HG03342 (cell line): ENCODE measurements around the gene CD86.

Experiments
- ATAC-seq: cut with Tn5 transposase; IDR thresholded peaks from one replicate; pipeline ENCODE4 v1.9.1; 2021; ENCODE audit warnings: mild to moderate bottlenecking, moderate library complexity; ENCODE audit not compliant: unreplicated experiment

Gene CD86

DNA sequence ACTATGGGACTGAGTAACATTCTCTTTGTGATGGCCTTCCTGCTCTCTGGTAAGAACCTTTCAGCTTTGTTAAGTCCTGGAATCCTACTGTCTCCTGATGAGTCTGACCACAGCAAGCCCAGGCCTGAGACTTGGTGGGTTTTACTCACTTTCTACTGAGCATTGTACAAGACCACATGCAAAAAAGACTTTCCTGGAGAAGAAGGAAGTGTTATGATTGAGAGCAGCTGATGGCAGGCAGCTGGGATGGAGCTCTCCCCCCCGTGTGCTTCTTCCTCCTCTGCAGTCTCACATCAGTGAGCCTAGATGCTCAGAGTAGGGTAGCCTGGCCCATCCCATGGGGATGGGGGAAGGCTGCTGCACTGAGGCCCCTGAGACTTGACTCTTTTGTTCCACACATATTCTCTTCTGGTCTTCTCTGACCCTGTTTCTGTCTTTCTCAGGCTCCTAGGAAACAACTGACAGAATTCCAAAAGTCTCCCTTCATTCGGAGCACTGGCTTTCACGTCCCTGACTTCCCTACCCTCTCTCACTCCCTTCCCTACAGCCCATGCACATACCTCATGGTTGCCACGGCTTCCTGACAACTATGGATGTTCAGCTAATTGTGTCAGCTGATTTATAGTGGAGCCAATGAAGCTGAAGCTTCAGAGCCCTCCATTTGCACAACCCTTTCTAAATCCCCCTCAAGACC is 36.6 kb downstream of the CD86 start:
- peak; percentile 49 for ATAC-seq

DNA sequence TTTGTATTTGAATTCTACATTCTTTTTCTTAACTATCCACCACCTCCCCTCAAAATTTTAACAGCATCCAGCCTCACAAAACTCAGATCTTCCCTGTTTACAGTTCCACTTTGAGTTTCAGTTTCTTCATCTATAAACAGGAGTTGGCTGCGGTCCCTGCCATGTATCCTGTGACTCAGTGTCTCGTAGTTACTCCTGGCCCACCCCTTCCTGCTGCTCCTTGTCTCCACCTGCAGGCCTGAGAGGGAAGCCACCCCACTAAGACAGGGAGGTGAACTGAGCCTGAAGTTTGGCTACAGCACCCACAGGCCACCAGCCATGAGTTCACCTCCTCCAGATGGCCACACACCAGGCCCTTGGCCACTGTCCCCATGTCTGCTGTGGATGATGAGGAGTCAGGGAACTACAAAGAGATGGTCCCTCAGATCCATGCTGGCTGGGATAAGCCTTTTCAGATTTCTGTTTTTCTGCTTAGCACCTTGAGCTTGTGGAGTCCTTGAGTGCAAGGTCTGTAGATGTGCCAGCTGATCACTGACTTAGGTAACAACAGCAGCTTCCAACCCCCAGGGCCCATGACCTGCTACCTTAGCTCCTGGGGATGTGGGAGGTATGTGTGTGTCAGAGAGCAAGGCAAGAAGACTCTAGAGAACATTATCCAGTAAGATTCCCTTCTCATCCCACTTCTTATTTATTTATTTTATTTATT is 37.5 kb downstream of the CD86 start:
- peak; percentile 38 for ATAC-seq

DNA sequence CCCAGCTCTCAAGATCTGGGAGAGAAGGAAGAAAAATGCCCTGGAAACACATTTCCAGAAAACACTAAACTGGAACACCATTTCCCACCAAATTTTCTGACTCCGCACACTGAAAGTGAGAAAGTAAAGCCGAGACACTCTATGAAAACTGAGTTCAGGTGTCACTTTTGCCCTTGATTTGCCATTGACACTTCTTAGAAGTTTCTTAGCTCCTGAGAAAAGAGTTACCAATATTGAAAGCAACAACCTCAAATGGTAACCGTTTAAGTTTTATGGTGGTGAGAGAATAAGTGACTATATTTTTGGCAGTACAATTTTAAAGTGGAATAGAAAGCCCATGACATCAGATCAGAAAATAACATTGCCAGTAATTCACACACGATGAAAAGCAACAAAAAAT is 39.0 kb downstream of the CD86 start:
- ATAC-seq: no peak

DNA sequence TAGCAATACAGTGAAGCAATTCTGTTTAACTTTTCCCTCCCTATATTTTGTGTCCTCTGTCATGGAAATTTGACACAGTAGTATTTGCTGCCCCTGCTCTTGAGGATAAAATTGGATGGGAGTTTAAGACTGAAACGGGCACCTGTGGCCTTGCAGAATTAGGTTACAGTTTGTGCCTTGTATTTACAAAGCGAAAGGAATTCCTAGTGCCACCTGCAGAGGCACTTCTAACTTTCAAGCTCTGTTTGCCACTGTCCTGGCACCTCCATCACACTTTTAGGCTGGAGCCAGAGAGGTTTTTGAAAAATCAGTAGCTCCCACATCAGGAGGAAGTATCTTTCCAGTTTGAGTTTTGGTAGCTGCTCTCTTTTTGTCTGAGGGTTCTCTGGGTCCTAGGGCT is 39.5 kb downstream of the CD86 start:
- no peak for ATAC-seq

DNA sequence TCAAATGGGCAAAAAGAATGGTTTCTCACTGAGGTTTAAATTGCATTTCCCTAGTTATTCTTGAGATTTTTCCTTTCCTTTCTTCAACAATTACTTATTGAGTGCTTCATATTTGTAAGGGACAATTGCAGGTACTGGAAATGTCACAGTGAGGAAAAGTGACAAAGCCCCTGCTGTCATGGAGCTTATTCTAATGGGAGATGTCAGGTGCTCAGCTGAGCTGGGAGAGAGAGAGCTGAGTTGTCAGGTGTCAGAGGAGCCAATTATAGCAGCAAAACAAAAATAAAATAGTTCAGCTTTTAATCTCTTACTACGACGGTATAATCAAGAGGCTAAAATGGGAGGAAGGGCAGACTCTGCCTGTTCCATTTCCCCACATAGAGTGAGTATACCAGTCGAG is 42.0 kb downstream of the CD86 start:
- ATAC-seq: no peak

DNA sequence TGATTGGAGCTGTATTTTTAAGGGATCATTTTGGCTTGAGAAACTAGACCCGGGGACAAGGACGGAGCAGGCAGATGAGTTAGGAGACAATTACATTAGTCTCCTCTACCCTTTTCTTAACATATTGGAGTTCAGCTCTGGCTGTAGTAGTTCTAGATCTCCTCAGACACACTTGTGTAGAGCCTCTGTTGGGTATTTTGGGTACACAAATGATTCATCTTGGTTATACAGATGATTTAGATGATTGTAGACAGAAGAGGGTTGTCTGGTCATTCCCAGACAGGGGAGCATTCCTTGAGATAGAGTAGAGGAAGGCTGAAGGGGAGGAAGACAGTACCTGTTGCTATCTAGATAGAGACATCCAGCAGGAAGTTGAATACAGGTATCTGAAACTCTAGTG is 43.4 kb downstream of the CD86 start:
- no peak for ATAC-seq

DNA sequence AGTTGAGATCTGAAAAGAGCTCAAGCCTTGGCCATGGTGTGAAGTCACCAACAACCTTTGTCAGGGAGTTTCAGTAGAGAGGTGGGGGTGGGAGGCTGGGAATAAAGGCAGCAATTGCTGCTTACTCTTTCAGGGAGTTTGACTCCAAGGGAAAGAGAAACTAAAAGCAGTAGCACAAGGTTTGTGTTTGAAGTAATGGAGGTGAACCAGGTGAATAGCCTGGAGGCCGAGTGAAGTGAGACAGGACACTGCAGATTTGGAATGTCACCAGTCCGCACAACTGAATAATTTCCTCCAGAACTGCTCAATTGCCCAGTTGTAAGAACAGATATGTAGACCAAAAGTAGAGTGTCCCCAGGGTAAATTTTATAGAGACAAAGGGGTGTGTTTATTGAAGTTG is 44.1 kb downstream of the CD86 start:
- no peak for ATAC-seq

DNA sequence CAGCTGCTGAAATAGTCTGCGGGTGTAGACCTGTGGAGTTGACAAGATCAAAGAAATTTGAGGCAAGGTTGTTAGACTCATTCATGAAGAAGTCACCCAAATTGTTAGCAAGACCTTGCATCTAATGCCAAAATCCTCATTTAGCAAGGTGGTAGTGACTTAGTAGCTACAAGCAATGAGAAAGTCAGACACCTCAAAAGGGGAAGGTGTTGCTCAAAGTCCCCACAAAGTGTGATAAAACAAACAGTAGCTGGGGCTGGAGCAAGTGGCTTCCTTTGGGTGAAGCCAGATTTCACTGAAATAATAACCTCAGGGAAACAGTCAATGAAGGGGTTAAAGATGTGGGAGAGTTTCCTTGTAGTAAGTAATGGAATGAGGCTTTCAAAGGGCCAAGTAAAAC is 44.9 kb downstream of the CD86 start:
- ATAC-seq: no peak

DNA sequence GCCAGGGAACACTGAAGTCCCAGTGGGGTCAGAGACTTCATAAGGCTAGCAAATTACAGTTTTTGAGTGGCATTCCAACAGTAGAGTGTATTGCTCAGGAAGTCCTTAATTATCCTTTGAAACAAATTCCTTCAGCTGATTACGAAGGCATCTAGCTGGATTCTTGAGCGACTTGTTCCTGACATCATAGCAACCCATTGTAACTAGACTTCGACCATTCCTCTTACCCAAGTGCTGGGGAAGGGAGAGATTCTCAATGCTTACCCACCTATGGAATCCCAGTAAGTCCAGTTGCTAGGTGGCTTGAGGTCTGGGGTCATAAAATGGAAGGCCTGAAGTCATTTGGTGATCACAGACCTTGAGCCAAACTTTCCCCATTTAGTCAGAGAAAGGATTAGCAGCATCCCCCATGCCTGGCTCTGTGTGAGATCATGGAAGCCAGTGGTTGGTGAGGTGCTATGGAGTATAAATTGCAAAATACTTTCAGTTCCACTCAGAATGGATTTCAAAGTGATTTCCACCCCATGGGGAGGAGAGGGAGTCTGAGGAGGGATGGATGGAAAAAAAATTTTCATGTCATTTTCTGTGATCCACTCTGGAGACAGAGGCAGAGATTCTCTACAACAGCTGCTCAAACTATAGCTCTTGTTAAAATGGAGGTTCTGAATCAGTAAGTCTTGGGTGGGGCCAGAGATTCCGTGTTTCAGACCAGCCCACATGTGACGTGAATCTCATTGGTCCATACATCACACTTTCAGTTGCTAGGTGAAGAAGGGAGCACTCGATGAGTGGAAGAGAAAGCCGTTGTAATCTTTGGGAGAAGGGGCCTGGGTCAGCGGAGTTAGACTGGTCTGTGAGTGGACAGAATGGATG is 45.7 kb downstream of the CD86 start:
- ATAC-seq: peak; percentile 39

DNA sequence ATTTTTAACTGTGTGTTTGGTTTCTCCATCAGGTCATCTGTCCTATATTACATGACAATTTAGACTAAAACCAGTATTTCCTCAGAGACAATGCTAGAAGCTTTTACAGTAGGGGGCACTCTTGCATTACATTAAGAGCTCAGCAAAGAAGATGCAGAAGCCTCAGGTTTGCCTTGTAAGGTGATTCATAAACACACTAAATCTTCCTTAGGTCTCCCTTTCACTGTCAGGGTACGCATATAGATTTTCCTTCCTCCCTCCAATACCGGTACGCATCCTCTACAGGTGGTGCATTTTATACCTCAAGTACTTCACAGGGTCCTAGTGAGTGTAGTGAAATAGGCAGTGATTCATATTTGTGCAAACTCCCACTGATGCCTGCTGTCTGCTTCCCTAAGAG is 46.5 kb downstream of the CD86 start:
- ATAC-seq: peak; percentile 45

DNA sequence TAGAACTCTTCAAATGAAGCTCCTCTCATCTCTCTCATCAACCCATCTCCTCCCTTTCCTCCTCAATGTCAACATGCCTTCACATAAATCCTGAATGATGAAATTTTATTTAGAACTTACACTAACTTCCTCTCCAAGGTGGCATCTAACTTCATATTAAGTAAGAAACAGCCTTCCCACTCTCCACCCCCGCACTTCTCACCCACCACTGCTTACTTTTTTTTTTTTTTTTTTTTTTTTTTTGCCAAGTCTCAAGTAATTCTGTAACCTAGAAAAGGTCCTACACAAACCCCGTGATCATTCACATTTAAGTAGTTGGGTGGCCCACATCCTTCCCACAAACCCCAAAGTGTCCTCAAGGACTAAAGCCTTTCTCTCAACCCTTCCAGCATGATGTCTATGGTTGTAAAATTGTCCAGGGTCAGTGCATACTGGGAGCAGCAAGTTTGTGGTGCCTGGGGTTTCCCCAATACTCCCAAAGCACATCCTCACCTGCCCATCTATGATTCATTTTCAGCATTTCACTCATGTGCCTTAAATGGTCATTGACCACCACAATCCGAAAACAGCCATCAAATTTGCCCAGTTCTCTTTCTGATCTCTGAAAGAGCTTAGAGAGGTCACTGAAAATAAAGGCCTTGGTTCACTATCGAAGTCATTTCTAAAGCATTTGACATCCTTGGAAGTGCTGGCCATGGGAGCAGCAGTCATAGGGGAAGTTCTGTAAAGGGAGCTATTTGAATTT is 47.2 kb downstream of the CD86 start:
- ATAC-seq: no peak

DNA sequence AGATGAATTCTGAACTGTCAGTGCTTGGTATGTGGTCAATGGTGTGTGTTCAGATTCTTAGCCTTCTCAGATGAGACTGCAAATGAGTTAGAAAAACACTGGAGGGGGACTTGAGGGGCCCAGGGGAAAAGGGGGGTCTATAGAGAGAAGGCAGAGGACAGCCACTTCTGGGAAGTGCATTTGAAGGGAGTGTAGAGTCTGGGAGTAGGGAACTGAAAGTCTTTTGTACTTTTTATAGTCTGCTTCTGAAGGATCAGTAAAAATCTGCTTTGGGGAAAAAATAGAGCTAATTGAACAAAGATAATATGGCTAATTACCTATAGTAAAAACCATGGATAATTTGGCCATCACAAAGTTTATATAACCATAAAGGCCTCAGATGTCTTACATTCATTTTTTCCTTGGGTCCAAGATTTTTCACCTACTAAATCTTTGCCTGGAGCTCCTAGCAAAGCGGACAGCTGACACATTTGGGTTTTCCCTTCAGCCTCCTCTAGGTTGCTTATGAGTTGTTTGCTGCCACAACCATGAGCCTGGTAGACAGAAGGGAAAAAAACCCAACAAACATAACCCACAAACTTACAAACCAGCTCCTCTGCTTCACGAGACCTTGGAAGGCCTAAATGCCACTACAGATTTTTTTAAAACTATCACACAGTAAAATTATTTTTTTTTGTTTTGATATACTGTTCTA is 48.8 kb downstream of the CD86 start:
- ATAC-seq: no peak

DNA sequence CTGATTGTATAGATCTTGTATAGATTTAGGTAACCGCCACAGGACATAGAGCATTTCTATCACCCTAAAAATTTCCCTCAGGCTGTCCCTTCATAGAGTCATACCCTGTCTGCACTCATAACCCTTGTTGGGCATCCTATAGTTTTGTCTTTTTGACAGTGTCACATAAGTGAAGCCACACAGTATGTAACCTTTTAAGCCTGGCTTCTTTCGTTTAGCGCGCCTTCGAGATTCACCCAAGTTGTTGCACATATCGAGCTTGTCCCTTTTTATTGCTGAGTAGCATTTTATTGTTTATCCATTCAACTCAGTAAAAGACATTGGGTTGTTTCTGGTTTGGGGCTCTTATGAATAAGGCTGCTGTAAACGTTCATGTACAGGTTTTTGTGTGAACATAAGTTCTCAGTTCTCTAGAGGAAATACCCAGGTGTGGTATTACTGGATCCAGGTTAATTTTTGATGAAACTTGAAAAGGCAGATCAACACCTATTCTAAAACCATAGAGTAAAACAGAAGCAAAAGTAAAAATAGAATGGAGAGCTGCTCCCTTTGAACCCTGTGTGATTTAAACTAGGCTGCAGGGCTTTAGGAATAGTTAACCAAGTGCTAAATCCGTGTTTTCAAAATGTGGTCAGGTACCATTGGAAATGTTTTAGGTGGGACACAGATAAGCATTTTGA is 49.5 kb downstream of the CD86 start:
- ATAC-seq: no peak

DNA sequence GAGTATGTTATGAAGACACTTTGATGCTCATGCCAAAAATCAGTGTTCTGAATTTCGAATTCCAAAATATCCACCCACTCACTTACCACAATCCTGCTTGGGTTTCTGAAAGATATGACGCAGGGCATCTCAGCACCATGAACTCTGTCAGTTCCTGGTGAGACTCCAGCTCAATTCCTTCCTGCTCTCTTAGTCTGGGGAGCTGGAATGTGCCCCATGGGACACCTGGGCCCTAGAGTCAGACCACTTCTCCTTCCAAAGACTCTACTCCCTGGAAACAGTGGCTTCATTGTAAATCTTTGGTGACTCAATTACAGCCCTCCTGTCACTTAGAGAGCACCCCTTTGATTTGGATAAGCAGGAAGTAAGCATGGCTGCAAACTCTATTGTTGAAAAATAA is 50.5 kb downstream of the CD86 start:
- ATAC-seq: no peak

DNA sequence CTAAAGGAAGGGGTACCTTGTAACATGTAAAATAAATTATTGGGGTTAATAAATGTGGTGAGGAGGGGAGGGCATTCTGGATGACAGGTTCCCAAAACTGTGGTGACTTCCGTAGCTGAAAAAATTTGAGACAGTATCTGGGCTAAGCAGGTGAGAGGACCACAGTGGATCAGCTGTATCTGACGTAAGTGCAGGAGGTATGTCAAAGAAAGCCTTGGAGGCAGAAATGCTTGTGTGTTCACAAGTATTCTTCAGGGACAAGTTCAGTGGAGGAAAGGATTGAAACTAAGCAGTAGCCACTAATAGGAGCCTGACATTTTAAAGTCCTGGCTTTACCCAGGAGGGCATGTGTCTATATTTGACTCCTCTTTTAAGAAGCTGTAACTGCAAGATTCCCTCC is 52.0 kb downstream of the CD86 start:
- no peak for ATAC-seq

DNA sequence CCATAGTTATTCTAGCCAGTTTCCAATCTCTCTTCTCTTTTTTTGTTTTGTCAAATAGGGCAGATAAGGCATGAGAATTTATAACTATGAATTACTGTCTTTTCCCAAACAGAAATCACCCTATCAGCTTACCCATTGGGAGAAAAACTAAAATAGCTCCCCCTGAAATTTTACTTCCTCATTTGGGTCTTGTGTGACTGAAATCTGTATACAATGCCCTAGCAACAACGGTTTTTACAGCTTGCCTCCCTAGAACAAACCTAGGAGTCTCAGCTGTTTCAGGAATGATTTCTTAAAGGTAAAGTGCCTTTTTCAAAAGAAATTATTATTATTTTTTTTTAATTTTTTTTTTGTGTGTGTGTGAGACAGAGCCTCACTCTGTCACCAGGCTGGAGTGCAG is 56.8 kb downstream of the CD86 start:
- ATAC-seq: no peak

DNA sequence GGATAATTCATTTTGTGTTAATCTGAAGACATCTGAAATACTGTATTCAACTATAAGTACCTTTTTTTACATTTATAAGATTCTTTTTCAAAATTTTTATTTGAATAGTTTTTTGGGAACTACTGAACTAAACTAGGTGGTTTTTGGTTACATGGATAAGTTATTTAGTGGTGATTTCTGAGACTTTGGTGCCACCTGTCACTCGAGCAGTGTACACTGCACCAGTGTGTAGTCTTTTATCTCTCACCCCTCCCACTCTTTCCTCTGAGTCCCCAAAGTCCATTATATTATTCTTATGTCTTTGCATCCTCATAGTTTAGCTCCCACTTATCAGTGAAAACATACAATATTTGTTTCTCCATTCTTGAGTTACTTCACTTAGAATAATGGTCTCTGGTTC is 57.6 kb downstream of the CD86 start:
- no peak for ATAC-seq

DNA sequence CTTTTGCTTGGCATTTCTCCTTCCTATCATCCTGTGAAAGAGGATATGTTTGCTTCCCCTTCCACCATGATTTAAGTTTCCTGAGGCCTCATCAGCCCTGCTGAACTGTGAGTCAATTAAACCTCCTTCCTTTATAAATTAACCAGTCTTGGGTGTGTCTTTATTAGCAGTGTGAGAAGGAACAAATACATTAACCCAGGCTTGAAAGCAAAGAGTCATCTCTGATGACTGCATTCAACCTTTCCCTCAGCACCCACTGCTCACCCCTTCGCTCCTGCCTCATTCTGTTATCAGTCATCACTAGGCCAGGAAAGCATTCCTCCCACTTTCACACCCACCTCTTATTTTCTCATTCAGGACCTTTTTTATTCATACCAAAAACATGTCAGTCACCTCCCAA is 68.7 kb downstream of the CD86 start:
- ATAC-seq: no peak

DNA sequence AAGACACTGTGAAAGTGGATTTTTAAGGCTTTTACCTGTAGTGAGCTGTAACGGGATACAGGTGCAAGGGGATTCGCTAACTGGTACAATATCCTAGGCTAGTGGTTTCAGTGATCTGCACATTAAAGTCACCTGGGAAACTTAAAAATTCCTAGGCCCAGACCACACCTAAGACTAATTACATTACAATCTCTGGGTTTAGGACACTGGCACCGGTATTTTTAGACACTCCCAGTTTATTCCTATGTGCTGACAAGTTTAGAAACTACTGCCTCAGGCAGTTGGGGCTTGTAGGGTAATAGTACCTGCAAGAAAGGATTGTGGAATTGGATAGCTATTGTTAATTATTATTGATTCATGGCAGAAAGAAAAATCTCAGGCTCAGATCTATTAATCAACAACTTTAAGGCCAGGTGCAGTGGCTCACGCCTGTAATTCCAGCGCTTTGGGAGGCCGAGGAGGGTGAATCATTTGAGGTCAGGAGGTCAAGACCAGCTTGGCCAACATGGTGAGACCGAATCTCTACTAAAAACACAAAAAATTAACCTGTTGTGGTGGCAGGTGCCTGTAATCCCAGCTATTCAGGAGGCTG is 77.9 kb downstream of the CD86 start:
- no peak for ATAC-seq

DNA sequence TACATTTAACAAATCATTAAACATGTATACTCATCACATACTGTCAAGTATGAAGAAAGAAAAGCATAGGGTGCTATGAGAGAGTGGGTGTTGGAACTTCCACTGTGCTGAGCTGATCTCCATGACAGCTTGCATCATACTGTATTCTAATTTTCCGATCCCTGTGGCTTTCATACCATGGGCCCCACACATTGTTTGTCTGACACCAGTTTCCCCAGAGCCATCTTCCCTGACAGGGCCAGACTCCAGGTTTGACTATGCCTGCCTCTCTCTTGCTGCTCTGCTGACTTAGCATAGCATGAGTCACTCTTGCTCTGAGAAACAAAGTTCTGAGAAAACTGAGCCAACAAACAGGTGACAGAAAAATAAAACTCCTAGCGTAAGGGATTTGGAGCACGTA is 91.3 kb downstream of the CD86 start:
- ATAC-seq: peak; percentile 92
